HEK293 (cell line): ENCODE data around the gene CEP57L1.
"Not testable (repeated sequence)": the region's sequence is repeated elsewhere in the genome, so short reads cannot be mapped to it uniquely, and the experiment has no call there.

Source experiments
- RBAK ChIP-seq: fragments of 450-650 bp; formaldehyde crosslinking; IDR thresholded peaks from 2 replicates; pipeline ENCODE4 v1.5.1; 2016; ENCODE audit warnings: missing biosample characterization, missing genetic modification characterization
- REST ChIP-seq: fragments of 450-650 bp; formaldehyde crosslinking; IDR thresholded peaks from 2 replicates; pipeline ENCODE4 v1.5.1; 2016; ENCODE audit warnings: missing biosample characterization, missing genetic modification characterization
- SETDB1 ChIP-seq: IDR thresholded peaks from one replicate; pipeline ENCODE4 v1.6.1; 2017; ENCODE audit warnings: mild to moderate bottlenecking, low read length, moderate library complexity, mixed read lengths; ENCODE audit not compliant: insufficient read length
- ZBTB21 ChIP-seq: fragments of 450-650 bp; formaldehyde crosslinking; IDR thresholded peaks from 2 replicates; pipeline ENCODE4 v1.5.1; 2017; ENCODE audit warnings: missing biosample characterization, missing genetic modification characterization
- ZNF114 ChIP-seq: fragments of 450-650 bp; formaldehyde crosslinking; IDR thresholded peaks from 2 replicates; pipeline ENCODE4 v1.5.0; 2017; ENCODE audit warnings: missing biosample characterization, missing genetic modification characterization
- ZNF169 ChIP-seq: fragments of 450-650 bp; formaldehyde crosslinking; IDR thresholded peaks from 2 replicates; pipeline ENCODE4 v1.5.1; 2016; ENCODE audit warnings: missing biosample characterization, missing genetic modification characterization
- ZNF292 ChIP-seq: fragments of 450-650 bp; formaldehyde crosslinking; IDR thresholded peaks from 2 replicates; pipeline ENCODE4 v1.5.1; 2016; ENCODE audit warnings: low read depth, missing biosample characterization, missing genetic modification characterization, borderline replicate concordance
- ZNF350 ChIP-seq: fragments of 450-650 bp; formaldehyde crosslinking; IDR thresholded peaks from 2 replicates; pipeline ENCODE4 v1.5.0; 2017; ENCODE audit warnings: missing biosample characterization, mild to moderate bottlenecking, missing genetic modification characterization
- ZNF37A ChIP-seq: fragments of 450-650 bp; IDR thresholded peaks from 2 replicates; pipeline ENCODE4 v1.5.1; 2018; ENCODE audit warnings: missing biosample characterization, missing genetic modification characterization
- ZNF776 ChIP-seq: fragments of 450-650 bp; formaldehyde crosslinking; IDR thresholded peaks from 2 replicates; pipeline ENCODE4 v1.5.0; 2017; ENCODE audit warnings: missing biosample characterization, missing genetic modification characterization, borderline replicate concordance
- TF ChIP-seq, protein P1 (sequence below): fragments of 450-650 bp; formaldehyde crosslinking; IDR thresholded peaks from 2 replicates; pipeline ENCODE4 v1.5.1; 2016; ENCODE audit warnings: missing biosample characterization, missing genetic modification characterization

GRCh38 chr6:109109663-109110062 is 14.4 kb downstream of the CEP57L1 start:
- not testable (repeated sequence) for TF ChIP-seq ZNF169; SETDB1; ZNF114 (tag by site-specific recombination); ZBTB21; REST (tag by site-specific recombination); ZNF776 (tag by site-specific recombination); ZNF37A (tag by site-specific recombination); RBAK (tag by site-specific recombination); ZNF292 (tag by site-specific recombination); ZNF350
- TF ChIP-seq, protein P1, sequence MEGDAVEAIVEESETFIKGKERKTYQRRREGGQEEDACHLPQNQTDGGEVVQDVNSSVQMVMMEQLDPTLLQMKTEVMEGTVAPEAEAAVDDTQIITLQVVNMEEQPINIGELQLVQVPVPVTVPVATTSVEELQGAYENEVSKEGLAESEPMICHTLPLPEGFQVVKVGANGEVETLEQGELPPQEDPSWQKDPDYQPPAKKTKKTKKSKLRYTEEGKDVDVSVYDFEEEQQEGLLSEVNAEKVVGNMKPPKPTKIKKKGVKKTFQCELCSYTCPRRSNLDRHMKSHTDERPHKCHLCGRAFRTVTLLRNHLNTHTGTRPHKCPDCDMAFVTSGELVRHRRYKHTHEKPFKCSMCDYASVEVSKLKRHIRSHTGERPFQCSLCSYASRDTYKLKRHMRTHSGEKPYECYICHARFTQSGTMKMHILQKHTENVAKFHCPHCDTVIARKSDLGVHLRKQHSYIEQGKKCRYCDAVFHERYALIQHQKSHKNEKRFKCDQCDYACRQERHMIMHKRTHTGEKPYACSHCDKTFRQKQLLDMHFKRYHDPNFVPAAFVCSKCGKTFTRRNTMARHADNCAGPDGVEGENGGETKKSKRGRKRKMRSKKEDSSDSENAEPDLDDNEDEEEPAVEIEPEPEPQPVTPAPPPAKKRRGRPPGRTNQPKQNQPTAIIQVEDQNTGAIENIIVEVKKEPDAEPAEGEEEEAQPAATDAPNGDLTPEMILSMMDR (tag by site-specific recombination): not testable (repeated sequence)
